HepG2 (cell line): Measurements from ENCODE around the gene PRM3. TPM values are rescaled to one million over a fixed set of nuclear protein-coding genes. Genes with fewer than 3 reads are reported as not detected.
A peak's percentile ranks its signal among the peaks of the same experiment; 100 is the strongest.

Experiments
- ATAC-seq: fragments of 200-7000 bp; cut with Tn5 transposase; 3 replicates; pipeline ENCODE4 v1.9.1; 2020; ENCODE audit warnings: mild to moderate bottlenecking, moderate library complexity
- BruUV-seq: library from RNA; stranded (reverse); fragments of 400-500 nt; replicated peaks from 2 replicates; lab custom pipeline; 2021; lab: Mats Ljungman, UMichigan
- CTCF ChIA-PET: fragments of 300-600 bp; formaldehyde crosslinking; extraction: SDS; loops from one replicate; lab custom pipeline; 2021; ENCODE audit warnings: low total read pairs, inconsistent platforms, low intra/inter-chr PET ratio; lab: Yijun Ruan, JAX
- POLR2A ChIA-PET: fragments of 350-600 bp; sonication (Branson Sonifier 250); formaldehyde crosslinking; loops from one replicate; lab custom pipeline; 2020; ENCODE audit warnings: antibody characterized with exemption, inconsistent platforms; lab: Yijun Ruan, JAX
- DNase-seq: peaks from one replicate; pipeline ENCODE4 v3.0.0-alpha.2; 2015; ENCODE audit warnings: low spot score
- FAIRE-seq: peaks from 3 replicates; lab custom pipeline; 2011; peaks lifted over from hg19 to GRCh38; lab: Jason Lieb, UNC
- H2AFZ ChIP-seq: one replicate; pipeline ENCODE4 v1.6.1; 2011; ENCODE audit warnings: low read length, inconsistent platforms
- H3K27ac ChIP-seq: fragments of 300-600 bp; 3 replicates; pipeline ENCODE4 v1.8.0; 2011; ENCODE audit warnings: mixed run types, mild to moderate bottlenecking, mixed read lengths, low read length, inconsistent platforms; ENCODE audit not compliant: insufficient read depth; ENCODE audit errors: extremely low read length
- H3K27me3 ChIP-seq, 2 experiments: fragments of 200-600 bp in 1 of 2; 2 replicates in 1 of 2; 3 replicates in 1 of 2; pipeline versions ENCODE4 v1.6.0 to v1.8.0; 2011; ENCODE audit warnings: low read length in 2 of 2, mild to moderate bottlenecking in 2 of 2, moderate library complexity in 2 of 2, inconsistent platforms in 1 of 2; ENCODE audit not compliant: insufficient read depth in 2 of 2, control insufficient read depth in 1 of 2
- H3K36me3 ChIP-seq, 2 experiments: fragments of 200-600 bp in 1 of 2; replicated peaks in 1 of 2; 2 replicates in 1 of 2; 3 replicates in 1 of 2; pipeline versions ENCODE4 v1.5.1 to v1.8.0; 2011; ENCODE audit warnings: low read length in 2 of 2, inconsistent platforms in 1 of 2; ENCODE audit not compliant: insufficient read depth in 2 of 2, control insufficient read depth in 1 of 2
- H3K4me1 ChIP-seq: 2 replicates; pipeline ENCODE4 v1.5.1; 2012; ENCODE audit warnings: low read length, inconsistent platforms; ENCODE audit not compliant: insufficient read depth
- H3K4me2 ChIP-seq: 2 replicates; pipeline ENCODE4 v1.6.0; 2011; ENCODE audit warnings: low read depth, low read length, inconsistent platforms
- H3K4me3 ChIP-seq, 3 experiments: fragments of 200-600 bp in 1 of 3; sonication (generic), shearing (Covaris generic) in 1 of 3; replicated peaks in 1 of 3; 2 replicates each; pipeline ENCODE4 v1.5.1; 2011 to 2016; ENCODE audit warnings: low read length in 3 of 3, inconsistent platforms in 2 of 3, low read depth in 2 of 3, mild to moderate bottlenecking in 2 of 3, control low read depth in 1 of 3, mixed read lengths in 1 of 3; ENCODE audit not compliant: insufficient read depth in 1 of 3
- H3K79me2 ChIP-seq: one replicate; pipeline ENCODE4 v1.6.1; 2011; ENCODE audit warnings: low read length, inconsistent platforms; ENCODE audit not compliant: insufficient read depth
- H3K9ac ChIP-seq: 2 replicates; pipeline ENCODE4 v1.6.0; 2011; ENCODE audit warnings: mild to moderate bottlenecking, low read depth, low read length, inconsistent platforms; ENCODE audit not compliant: insufficient read depth
- H3K9me3 ChIP-seq: 2 replicates; pipeline ENCODE4 v1.5.1; 2012; ENCODE audit warnings: mild to moderate bottlenecking, low read length
- H4K20me1 ChIP-seq: 2 replicates; pipeline ENCODE4 v1.6.0; 2011; ENCODE audit warnings: inconsistent platforms, mild to moderate bottlenecking, low read length, moderate library complexity; ENCODE audit not compliant: insufficient read depth
- ETV5 ChIP-seq: IDR thresholded peaks from 2 replicates; pipeline ENCODE4 v1.6.1; 2018; ENCODE audit warnings: missing biosample characterization, missing genetic modification reagents, inconsistent platforms, borderline replicate concordance
- FOXC1 ChIP-seq: sonication (generic); formaldehyde crosslinking; IDR thresholded peaks from 2 replicates; pipeline ENCODE4 v1.8.0; 2022; ENCODE audit warnings: mild to moderate bottlenecking, missing genetic modification reagents, borderline replicate concordance
- HOXA5 ChIP-seq: sonication (generic); formaldehyde crosslinking; IDR thresholded peaks from 2 replicates; pipeline ENCODE4 v1.4.0; 2020; ENCODE audit warnings: missing genetic modification reagents
- NONO ChIP-seq, 2 experiments: fragments of 450-650 bp in 1 of 2; sonication (generic) in 1 of 2; formaldehyde crosslinking in 1 of 2; IDR thresholded peaks in 1 of 2; conservative IDR thresholded peaks in 1 of 2; 2 replicates each; pipeline versions ENCODE4 v1.6.1 to v1.8.0; 2017 to 2022; ENCODE audit warnings: mild to moderate bottlenecking in 1 of 2, missing genetic modification reagents in 1 of 2, moderate library complexity in 1 of 2
- PRPF4 ChIP-seq: fragments of 200-400 bp; formaldehyde crosslinking; IDR thresholded peaks from 2 replicates; pipeline ENCODE4 v1.6.1; 2016; ENCODE audit warnings: low read length, low read depth; ENCODE audit not compliant: poor library complexity, severe bottlenecking
- RAD21 ChIP-seq: fragments of 450-650 bp; formaldehyde crosslinking; IDR thresholded peaks from 2 replicates; pipeline ENCODE4 v1.5.0; 2020; ENCODE audit warnings: mild to moderate bottlenecking
- SMC3 ChIP-seq: IDR thresholded peaks from 2 replicates; pipeline ENCODE4 v1.6.1; 2011; ENCODE audit warnings: low read length, improper control_type of control experiment
- SRY ChIP-seq: sonication (generic); formaldehyde crosslinking; IDR thresholded peaks from 2 replicates; pipeline ENCODE4 v1.8.0; 2022; ENCODE audit warnings: mild to moderate bottlenecking, missing genetic modification reagents
- TCF12 ChIP-seq, 2 experiments: fragments of 450-650 bp in 1 of 2; sonication (generic) in 1 of 2; formaldehyde crosslinking in 1 of 2; IDR thresholded peaks; 2 replicates each; pipeline versions ENCODE4 v1.6.1 to v1.8.0; 2017 to 2022; ENCODE audit warnings: antibody characterized with exemption in 1 of 2, mild to moderate bottlenecking in 1 of 2, missing genetic modification reagents in 1 of 2, moderate library complexity in 1 of 2
- ZBTB38 ChIP-seq: sonication (generic); formaldehyde crosslinking; IDR thresholded peaks from 2 replicates; pipeline ENCODE4 v1.5.1; 2020; ENCODE audit warnings: mild to moderate bottlenecking, missing genetic modification reagents
- ZNF317 ChIP-seq: sonication (generic); formaldehyde crosslinking; IDR thresholded peaks from 2 replicates; pipeline ENCODE4 v1.5.0; 2020; ENCODE audit warnings: mild to moderate bottlenecking, missing genetic modification reagents
- ZNF33B ChIP-seq: sonication (generic); formaldehyde crosslinking; IDR thresholded peaks from 2 replicates; pipeline ENCODE4 v1.5.1; 2020; ENCODE audit warnings: mild to moderate bottlenecking, missing genetic modification reagents
- ZNF652 ChIP-seq: IDR thresholded peaks from 2 replicates; pipeline ENCODE4 v1.6.1; 2016; ENCODE audit warnings: low read depth, borderline replicate concordance
- WGBS: methylation state at CpG from one replicate; pipeline ENCODE4 v1.1.6; 2017; ENCODE audit warnings: low lambda C conversion rate; 5-methylcytosine and 5-hydroxymethylcytosine counted together
- in situ Hi-C: cut with HindIII; loops from 2 replicates; pipeline ENCODE4 v1.10.0; 2017; ENCODE audit warnings: low pct_unique_long_range_greater_than_20kb; ENCODE audit not compliant: extremely low pct_ligation_motif_present
- intact Hi-C: fragments of 100-400 bp; cut with micrococcal nuclease; formaldehyde crosslinking; loops from one replicate; pipeline ENCODE4 v1.10.0; 2022; ENCODE audit not compliant: unreplicated experiment
- polyA plus RNA-seq, 8 experiments: library from polyadenylated mRNA; depleted of rRNA in 3 of 8; stranded (reverse) in 7 of 8; unstranded in 1 of 8; fragments of >200 nt; fragmentation: Illumina TruSeq in 4 of 8; extraction: Trizol in 4 of 8; gene quantifications; 2 replicates each; pipeline versions ENCODE4 v1.2.1 to v1.2.3, GENCODE V29; 2011 to 2016; ENCODE audit warnings: low read depth in 4 of 8, missing spikeins in 1 of 8, mixed read lengths in 1 of 8; ENCODE audit not compliant: insufficient read depth in 1 of 8
- total RNA-seq, 5 experiments: library from RNA; depleted of rRNA; stranded (reverse); fragments of >200 nt; fragmentation: Illumina TruSeq; extraction: Trizol; gene quantifications; 2 replicates each; pipeline ENCODE4 v1.2.3, GENCODE V29; 2016; ENCODE audit warnings: low read depth in 1 of 5
- TF ChIP-seq, protein P1 (sequence below): sonication (generic); formaldehyde crosslinking; IDR thresholded peaks from 2 replicates; pipeline ENCODE4 v1.4.0; 2020; ENCODE audit warnings: mild to moderate bottlenecking, missing genetic modification reagents
- TF ChIP-seq, protein P2 (sequence below), 2 experiments: sonication (generic) in 1 of 2; formaldehyde crosslinking in 1 of 2; IDR thresholded peaks; 2 replicates each; pipeline versions ENCODE4 v1.5.1 to v1.6.1; 2011 to 2020; ENCODE audit warnings: borderline replicate concordance in 1 of 2, low read depth in 1 of 2, low read length in 1 of 2, mild to moderate bottlenecking in 1 of 2, missing genetic modification reagents in 1 of 2, moderate library complexity in 1 of 2

Gene PRM3
- total and polyA plus RNA-seq, 2 of the 13 experiments (the other 11 are each of a cell fraction or from before 2014, with no cell fraction given) = not detected

DNA sequence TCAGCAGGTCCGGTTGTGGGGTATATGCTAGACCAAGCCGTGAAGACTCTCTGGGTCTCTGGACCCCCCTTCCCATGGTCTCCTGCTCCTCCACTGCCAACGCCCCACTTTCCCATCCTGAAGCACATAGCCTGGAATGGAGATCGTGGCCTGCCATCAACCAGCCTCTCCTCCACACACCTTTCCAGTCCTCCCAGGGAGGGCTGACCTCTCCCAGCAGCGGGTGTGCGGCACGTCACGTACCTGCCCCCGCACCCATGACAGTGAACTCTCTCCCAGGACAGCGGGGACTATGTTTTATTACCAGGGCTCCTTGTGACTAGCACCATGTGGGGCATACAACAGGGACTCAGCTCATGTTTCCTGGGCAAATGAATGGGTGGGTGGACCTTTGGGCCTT, 1.8 kb downstream of the PRM3 start:
- FAIRE-seq (no peak), DNase-seq (no peak), ATAC-seq (no peak)
- H4K20me1 ChIP-seq = no peaks in the 10 kb centered on the region
- POLR2A ChIA-PET = interaction anchor here (1.6 to 14.0 kb wide), 3 partner anchors 8 to 25 kb away, joined by 5 to 351 read pairs (median 21); partner anchors contain the start of gene SOCS1
- H3K9me3 ChIP-seq = peaks cover 5% of the 10 kb centered on the region; the same call in 1 of the 2 replicates
- H3K27me3 ChIP-seq = no peaks in the 10 kb centered on the region
- H2AFZ ChIP-seq = no peak overlapping the region
- no TSS peak for BruUV-seq
- H3K27ac ChIP-seq = peak overlapping the region; percentile 58
- over 99% methylated on average over 10 of the region's 10 CpGs for WGBS
- H3K36me3 ChIP-seq = no peaks in the 10 kb centered on the region
- no peaks in the 10 kb centered on the region for H3K79me2 ChIP-seq
- no peak overlapping the region for H3K4me2 ChIP-seq
- in situ Hi-C loops = no loop called here
- CTCF ChIA-PET = no interaction called here
- intact Hi-C loops = no loop called here
- peaks cover 90% of the 10 kb centered on the region for H3K4me1 ChIP-seq
- no peak overlapping the region for H3K4me3 ChIP-seq
- H3K9ac ChIP-seq = no peak overlapping the region
- TF ChIP-seq ZNF317 (CRISPR knock-in tag) = no peak
- TF ChIP-seq HOXA5 (CRISPR knock-in tag) = no peak
- TF ChIP-seq, protein P1, sequence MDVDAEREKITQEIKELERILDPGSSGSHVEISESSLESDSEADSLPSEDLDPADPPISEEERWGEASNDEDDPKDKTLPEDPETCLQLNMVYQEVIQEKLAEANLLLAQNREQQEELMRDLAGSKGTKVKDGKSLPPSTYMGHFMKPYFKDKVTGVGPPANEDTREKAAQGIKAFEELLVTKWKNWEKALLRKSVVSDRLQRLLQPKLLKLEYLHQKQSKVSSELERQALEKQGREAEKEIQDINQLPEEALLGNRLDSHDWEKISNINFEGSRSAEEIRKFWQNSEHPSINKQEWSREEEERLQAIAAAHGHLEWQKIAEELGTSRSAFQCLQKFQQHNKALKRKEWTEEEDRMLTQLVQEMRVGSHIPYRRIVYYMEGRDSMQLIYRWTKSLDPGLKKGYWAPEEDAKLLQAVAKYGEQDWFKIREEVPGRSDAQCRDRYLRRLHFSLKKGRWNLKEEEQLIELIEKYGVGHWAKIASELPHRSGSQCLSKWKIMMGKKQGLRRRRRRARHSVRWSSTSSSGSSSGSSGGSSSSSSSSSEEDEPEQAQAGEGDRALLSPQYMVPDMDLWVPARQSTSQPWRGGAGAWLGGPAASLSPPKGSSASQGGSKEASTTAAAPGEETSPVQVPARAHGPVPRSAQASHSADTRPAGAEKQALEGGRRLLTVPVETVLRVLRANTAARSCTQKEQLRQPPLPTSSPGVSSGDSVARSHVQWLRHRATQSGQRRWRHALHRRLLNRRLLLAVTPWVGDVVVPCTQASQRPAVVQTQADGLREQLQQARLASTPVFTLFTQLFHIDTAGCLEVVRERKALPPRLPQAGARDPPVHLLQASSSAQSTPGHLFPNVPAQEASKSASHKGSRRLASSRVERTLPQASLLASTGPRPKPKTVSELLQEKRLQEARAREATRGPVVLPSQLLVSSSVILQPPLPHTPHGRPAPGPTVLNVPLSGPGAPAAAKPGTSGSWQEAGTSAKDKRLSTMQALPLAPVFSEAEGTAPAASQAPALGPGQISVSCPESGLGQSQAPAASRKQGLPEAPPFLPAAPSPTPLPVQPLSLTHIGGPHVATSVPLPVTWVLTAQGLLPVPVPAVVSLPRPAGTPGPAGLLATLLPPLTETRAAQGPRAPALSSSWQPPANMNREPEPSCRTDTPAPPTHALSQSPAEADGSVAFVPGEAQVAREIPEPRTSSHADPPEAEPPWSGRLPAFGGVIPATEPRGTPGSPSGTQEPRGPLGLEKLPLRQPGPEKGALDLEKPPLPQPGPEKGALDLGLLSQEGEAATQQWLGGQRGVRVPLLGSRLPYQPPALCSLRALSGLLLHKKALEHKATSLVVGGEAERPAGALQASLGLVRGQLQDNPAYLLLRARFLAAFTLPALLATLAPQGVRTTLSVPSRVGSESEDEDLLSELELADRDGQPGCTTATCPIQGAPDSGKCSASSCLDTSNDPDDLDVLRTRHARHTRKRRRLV (CRISPR knock-in tag) = no peak
- TF ChIP-seq ZNF33B (CRISPR knock-in tag) = no peak
- TF ChIP-seq TCF12 (IDR thresholded peaks at IDR 0.05) = no peak
- no peak for TF ChIP-seq TCF12 (CRISPR knock-in tag; IDR thresholded peaks at IDR 0.05)
- TF ChIP-seq ZNF652 (CRISPR knock-in tag) = no peak
- TF ChIP-seq SRY (CRISPR knock-in tag) = 0 out of 2 replicates have a peak, but pooled peaks have one; percentile 45
- TF ChIP-seq PRPF4 = peak; percentile 16
- TF ChIP-seq ZBTB38 (CRISPR knock-in tag) = peak; percentile 83
- 0 out of 2 replicates have a peak, but pooled peaks have one; percentile 43 for TF ChIP-seq FOXC1 (CRISPR knock-in tag)
- TF ChIP-seq ETV5 (CRISPR knock-in tag) = no peak
- no peak for TF ChIP-seq NONO (IDR thresholded peaks at IDR 0.05)
- no peak for TF ChIP-seq NONO (CRISPR knock-in tag; conservative IDR thresholded peaks at IDR 0.05)
- no peak for TF ChIP-seq RAD21 (CRISPR knock-in tag)
- TF ChIP-seq, protein P2, sequence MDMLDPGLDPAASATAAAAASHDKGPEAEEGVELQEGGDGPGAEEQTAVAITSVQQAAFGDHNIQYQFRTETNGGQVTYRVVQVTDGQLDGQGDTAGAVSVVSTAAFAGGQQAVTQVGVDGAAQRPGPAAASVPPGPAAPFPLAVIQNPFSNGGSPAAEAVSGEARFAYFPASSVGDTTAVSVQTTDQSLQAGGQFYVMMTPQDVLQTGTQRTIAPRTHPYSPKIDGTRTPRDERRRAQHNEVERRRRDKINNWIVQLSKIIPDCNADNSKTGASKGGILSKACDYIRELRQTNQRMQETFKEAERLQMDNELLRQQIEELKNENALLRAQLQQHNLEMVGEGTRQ (IDR thresholded peaks at IDR 0.05; ENCODE audit: low read depth, low read length) = no peak
- TF ChIP-seq, protein P2 (CRISPR knock-in tag; IDR thresholded peaks at IDR 0.05; ENCODE audit: borderline replicate concordance) = no peak
- no peak for TF ChIP-seq SMC3
